ENCODE measurements around the gene NOS2. TPM values are rescaled to one million over a fixed set of nuclear protein-coding genes. Genes with fewer than 3 reads are reported as not detected.
A peak's percentile ranks its signal among the peaks of the same experiment; 100 is the strongest.

The NOS2 gene
- total RNA-seq, 5 donors from 2014 or later (not counting 1 experiment from before 2014, with no cell fraction given): 0.07 to 0.10 (median 0.09) TPM

DNA sequence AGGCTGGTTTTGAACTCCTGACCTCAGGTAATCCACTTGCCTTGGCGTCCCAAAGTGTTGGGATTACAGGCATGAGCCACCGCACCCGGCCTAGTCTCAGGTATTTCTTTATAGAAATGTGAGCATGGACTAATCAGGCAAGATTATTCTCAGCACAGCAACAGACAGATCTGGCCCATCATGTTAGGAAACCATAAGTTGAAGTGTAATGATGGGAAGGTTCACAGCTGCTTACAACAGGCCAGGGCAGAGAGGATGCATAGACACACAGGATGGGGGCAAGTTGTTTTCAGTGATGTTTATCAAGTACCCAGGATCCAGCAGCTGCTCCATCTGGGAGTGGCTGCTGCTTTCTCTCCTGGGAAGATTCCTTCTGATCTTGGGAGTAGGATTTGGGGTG lies 16.6 kb upstream of the NOS2 start:
- Mint-ChIP-seq H3K9me3 (peaks cover 5 to 13% (median 11%) of the 10 kb centered on the region in 3 donors), H3K4me3 (no peak overlapping the region), H3K4me1 (no peaks in the 10 kb centered on the region), H3K27ac (no peak overlapping the region), H3K27me3 (peaks cover 0 to 3% of the 10 kb centered on the region in 2 donors), H3K36me3 (peaks cover 7% of the 10 kb centered on the region)
- ChIA-PET POLR2A (no interaction called here), CTCF (no interaction called here)
- no peak for ATAC-seq (replicated peaks in 1 of 4)
- Histone ChIP-seq H3K4me3 (ENCODE audit: control insufficient read depth in 1 of 2, extremely low read depth in 1 of 2, low read length in 1 of 2) (no peak overlapping the region), H3K4me1 (ENCODE audit: control insufficient read depth in 1 of 2, extremely low read depth in 1 of 2, insufficient read depth in 2 of 2, low read length in 2 of 2) (no peaks in the 10 kb centered on the region), H3K27me3 (replicated peaks in 1 of 2; ENCODE audit: control insufficient read depth in 2 of 2, extremely low read depth in 1 of 2, insufficient read depth in 2 of 2, low read length in 1 of 2) (no peaks in the 10 kb centered on the region), H3K27ac (ENCODE audit: low read length) (no peak overlapping the region), H3K9me3 (no peaks in the 10 kb centered on the region), H3K36me3 (ENCODE audit: control insufficient read depth in 2 of 2, extremely low read depth in 1 of 2, insufficient read depth in 1 of 2, low read length in 1 of 2) (no peaks in the 10 kb centered on the region)
- no peak for DNase-seq
- WGBS (ENCODE audit: insufficient coverage): 85% methylated on average over 3 of the region's 3 CpGs

DNA sequence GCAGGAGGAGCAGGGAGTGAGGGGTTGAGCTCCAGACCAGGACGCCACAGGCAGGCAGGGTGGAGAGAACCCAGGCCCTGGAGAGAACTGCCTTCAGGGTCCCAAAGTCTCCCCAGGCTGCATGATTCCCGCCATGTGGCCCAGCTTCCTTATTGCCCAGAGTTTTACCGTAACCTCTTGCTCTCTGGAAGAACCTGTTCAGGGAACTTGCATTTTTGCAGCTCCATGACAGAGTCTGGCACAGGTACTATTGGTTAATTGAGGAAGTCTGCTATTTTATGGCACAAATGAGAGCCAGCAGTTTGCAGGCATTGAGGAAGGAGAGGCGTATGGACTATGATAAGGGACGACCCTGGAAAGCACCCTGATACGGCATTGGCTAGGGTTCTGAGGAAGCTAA lies 11.6 kb upstream of the NOS2 start:
- WGBS (ENCODE audit: insufficient coverage): 96% methylated on average over 4 of the region's 6 CpGs
- H3K27me3 ChIP-seq (replicated peaks in 1 of 2; ENCODE audit: control insufficient read depth in 2 of 2, extremely low read depth in 1 of 2, insufficient read depth in 2 of 2, low read length in 1 of 2): no peaks in the 10 kb centered on the region
- H3K4me1 ChIP-seq (ENCODE audit: control insufficient read depth in 1 of 2, extremely low read depth in 1 of 2, insufficient read depth in 2 of 2, low read length in 2 of 2): peaks cover 0 to 27% of the 10 kb centered on the region in 2 experiments
- H3K4me3 ChIP-seq (ENCODE audit: control insufficient read depth in 1 of 2, extremely low read depth in 1 of 2, low read length in 1 of 2): no peak overlapping the region
- no peak overlapping the region for H3K27ac ChIP-seq (ENCODE audit: low read length)
- ATAC-seq (replicated peaks in 1 of 4) (no peak), DNase-seq (no peak)
- CTCF ChIA-PET: interaction anchor here in 1 of 2 donors (0.7 kb wide), 1 partner anchor 589 kb away, joined by 3 read pairs; no protein-coding TSS in a partner anchor
- no peaks in the 10 kb centered on the region for H3K36me3 ChIP-seq (ENCODE audit: control insufficient read depth in 2 of 2, extremely low read depth in 1 of 2, insufficient read depth in 1 of 2, low read length in 1 of 2)
- H3K9me3 Mint-ChIP-seq: no peaks in the 10 kb centered on the region
- H3K27ac Mint-ChIP-seq: no peak overlapping the region
- POLR2A ChIA-PET: interaction anchor here in 1 of 2 donors (0.6 kb wide), 1 partner anchor 508 kb away, joined by 5 read pairs; no protein-coding TSS in a partner anchor
- peaks cover 20 to 31% (median 31%) of the 10 kb centered on the region in 3 donors for H3K4me1 Mint-ChIP-seq
- H3K36me3 Mint-ChIP-seq: no peaks in the 10 kb centered on the region
- H3K27me3 Mint-ChIP-seq: peaks cover 0 to 3% of the 10 kb centered on the region in 2 donors
- H3K4me3 Mint-ChIP-seq: no peak overlapping the region
- no peaks in the 10 kb centered on the region for H3K9me3 ChIP-seq

DNA sequence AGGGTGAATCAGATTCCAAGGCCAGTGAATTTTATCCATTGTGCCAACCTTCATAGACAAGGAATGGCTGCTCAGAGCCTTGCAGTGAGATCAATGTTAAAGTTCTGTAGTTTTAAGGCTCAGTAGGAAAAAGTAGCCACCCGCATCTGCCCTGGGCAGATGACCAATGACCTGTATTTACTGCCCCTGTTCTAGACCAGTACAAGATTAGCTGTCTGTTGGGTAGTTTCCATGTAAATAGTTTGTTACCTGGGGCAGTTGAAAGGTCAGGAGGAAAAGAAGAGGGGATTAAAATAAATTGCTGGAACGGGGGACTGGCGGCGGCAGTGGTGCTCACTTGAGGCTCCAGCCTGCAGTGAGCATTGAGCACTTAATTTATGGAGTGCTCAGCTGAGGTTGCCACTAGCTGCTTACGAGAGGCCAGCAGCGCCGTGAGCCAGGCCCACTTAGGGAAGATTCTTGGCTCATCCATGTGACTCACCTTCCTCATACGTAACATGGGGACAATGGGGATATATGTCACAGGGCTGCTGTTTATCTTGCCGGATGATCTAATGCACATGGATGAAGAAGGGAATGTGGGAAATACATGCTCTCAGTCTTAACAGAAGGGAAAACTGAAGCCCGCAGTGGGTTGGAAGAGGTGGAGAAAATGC lies 10.7 kb upstream of the NOS2 start:
- no peak overlapping the region for H3K27ac ChIP-seq (ENCODE audit: low read length)
- 85% methylated on average over 8 of the region's 10 CpGs for WGBS (ENCODE audit: insufficient coverage)
- H3K36me3 ChIP-seq (ENCODE audit: control insufficient read depth in 2 of 2, extremely low read depth in 1 of 2, insufficient read depth in 1 of 2, low read length in 1 of 2): no peaks in the 10 kb centered on the region
- no peak overlapping the region for H3K4me3 Mint-ChIP-seq
- H3K27ac Mint-ChIP-seq: peak overlapping the region in 1 of 2 donors; percentile 27
- H3K36me3 Mint-ChIP-seq: no peaks in the 10 kb centered on the region
- no peak overlapping the region for H3K4me3 ChIP-seq (ENCODE audit: control insufficient read depth in 1 of 2, extremely low read depth in 1 of 2, low read length in 1 of 2)
- peaks cover 0 to 3% of the 10 kb centered on the region in 2 donors for H3K27me3 Mint-ChIP-seq
- peaks cover 22 to 36% (median 34%) of the 10 kb centered on the region in 3 donors for H3K4me1 Mint-ChIP-seq
- H3K4me1 ChIP-seq (ENCODE audit: control insufficient read depth in 1 of 2, extremely low read depth in 1 of 2, insufficient read depth in 2 of 2, low read length in 2 of 2): peaks cover 0 to 29% of the 10 kb centered on the region in 2 experiments
- ATAC-seq (replicated peaks in 1 of 4) (no peak), DNase-seq (no peak)
- ChIA-PET CTCF (interaction anchor here in 1 of 2 donors (1.2 kb wide), 1 partner anchor 36 kb away, joined by 3 read pairs; no protein-coding TSS in a partner anchor), POLR2A (no interaction called here)
- no peaks in the 10 kb centered on the region for H3K9me3 Mint-ChIP-seq
- H3K9me3 ChIP-seq: no peaks in the 10 kb centered on the region
- no peaks in the 10 kb centered on the region for H3K27me3 ChIP-seq (replicated peaks in 1 of 2; ENCODE audit: control insufficient read depth in 2 of 2, extremely low read depth in 1 of 2, insufficient read depth in 2 of 2, low read length in 1 of 2)

DNA sequence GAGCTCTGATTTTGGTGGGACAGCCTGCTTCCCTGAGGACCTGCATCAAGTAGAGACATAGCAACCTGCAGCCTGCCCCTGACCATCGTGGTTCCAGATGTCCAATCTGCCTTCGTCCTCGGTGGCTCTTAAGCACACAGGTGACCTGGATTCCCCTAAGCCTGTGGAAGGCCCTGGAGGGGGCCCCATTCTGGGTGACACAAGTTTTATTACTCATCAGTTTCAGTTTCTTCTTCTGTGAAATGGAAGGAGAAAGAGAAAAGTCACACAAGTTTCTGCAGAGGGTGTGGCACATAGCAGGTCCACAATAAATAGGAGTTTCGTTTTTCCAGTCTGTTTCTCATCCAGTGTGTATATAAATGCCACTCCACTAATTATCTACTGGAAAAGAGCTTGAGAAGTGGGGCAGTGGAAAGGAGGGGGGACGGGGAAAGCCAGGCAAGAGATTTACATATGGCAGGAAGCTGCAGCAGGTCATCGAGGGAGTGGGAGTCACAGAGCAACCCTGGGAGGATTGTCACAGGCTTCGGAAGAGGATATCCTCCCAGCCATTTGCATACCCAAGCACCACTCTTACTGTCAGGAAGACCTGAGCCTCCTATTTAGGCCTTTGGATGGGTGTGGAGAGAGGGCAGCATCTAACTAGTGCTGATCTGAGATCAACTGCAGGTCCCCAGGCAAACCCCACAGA lies 10.0 kb upstream of the NOS2 start:
- H3K36me3 ChIP-seq (ENCODE audit: control insufficient read depth in 2 of 2, extremely low read depth in 1 of 2, insufficient read depth in 1 of 2, low read length in 1 of 2): no peaks in the 10 kb centered on the region
- ATAC-seq (replicated peaks in 1 of 4) (no peak), DNase-seq (no peak)
- Mint-ChIP-seq H3K27me3 (no peaks in the 10 kb centered on the region), H3K9me3 (no peaks in the 10 kb centered on the region), H3K27ac (peak overlapping the region in 1 of 2 donors; percentile 64), H3K4me3 (no peak overlapping the region), H3K4me1 (peaks cover 28 to 42% (median 41%) of the 10 kb centered on the region in 3 donors), H3K36me3 (no peaks in the 10 kb centered on the region)
- H3K27ac ChIP-seq (ENCODE audit: low read length): no peak overlapping the region
- POLR2A ChIA-PET: interaction anchor here in 1 of 2 donors (0.6 kb wide), 1 partner anchor 35 kb away, joined by 3 read pairs; no protein-coding TSS in a partner anchor
- peaks cover 0 to 36% of the 10 kb centered on the region in 2 experiments for H3K4me1 ChIP-seq (ENCODE audit: control insufficient read depth in 1 of 2, extremely low read depth in 1 of 2, insufficient read depth in 2 of 2, low read length in 2 of 2)
- no peak overlapping the region for H3K4me3 ChIP-seq (ENCODE audit: control insufficient read depth in 1 of 2, extremely low read depth in 1 of 2, low read length in 1 of 2)
- CTCF ChIA-PET: interaction anchor here in 1 of 2 donors (1.2 kb wide), 1 partner anchor 37 kb away, joined by 3 read pairs; no protein-coding TSS in a partner anchor
- 50% methylated on average over 1 of the region's 7 CpGs for WGBS (ENCODE audit: insufficient coverage)
- H3K27me3 ChIP-seq (replicated peaks in 1 of 2; ENCODE audit: control insufficient read depth in 2 of 2, extremely low read depth in 1 of 2, insufficient read depth in 2 of 2, low read length in 1 of 2): no peaks in the 10 kb centered on the region
- no peaks in the 10 kb centered on the region for H3K9me3 ChIP-seq

DNA sequence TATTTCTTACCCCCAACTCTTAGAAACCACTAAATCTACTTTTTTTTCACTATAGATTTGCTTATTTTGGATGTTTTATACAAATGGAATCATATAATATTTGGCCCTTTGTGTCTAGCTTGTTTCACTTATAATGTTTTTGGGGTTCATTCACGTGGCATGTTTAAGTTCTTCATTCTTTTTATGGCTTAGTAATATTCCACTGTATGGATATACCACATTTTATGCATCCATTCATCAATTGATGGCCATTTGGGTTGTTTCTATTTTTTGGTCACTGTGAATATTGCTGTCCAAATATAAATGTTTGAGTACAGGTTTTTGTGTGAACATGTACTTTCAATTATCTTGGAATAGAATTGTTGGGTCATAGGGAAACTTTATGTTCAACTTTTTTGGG lies 9.2 kb upstream of the NOS2 start:
- H3K4me3 ChIP-seq (ENCODE audit: control insufficient read depth in 1 of 2, extremely low read depth in 1 of 2, low read length in 1 of 2): no peak overlapping the region
- POLR2A ChIA-PET: no interaction called here
- peaks cover 32 to 46% (median 43%) of the 10 kb centered on the region in 3 donors for H3K4me1 Mint-ChIP-seq
- CTCF ChIA-PET: interaction anchor here (1.2 to 3.6 kb wide), 2 partner anchors 70 kb away, joined by 3 to 36 read pairs; no protein-coding TSS in a partner anchor
- H3K27ac Mint-ChIP-seq: peak overlapping the region; percentile 28 to 75
- H3K27ac ChIP-seq (ENCODE audit: low read length): no peak overlapping the region
- no peak for ATAC-seq (replicated peaks in 1 of 4)
- H3K4me1 ChIP-seq (ENCODE audit: control insufficient read depth in 1 of 2, extremely low read depth in 1 of 2, insufficient read depth in 2 of 2, low read length in 2 of 2): peaks cover 0 to 38% of the 10 kb centered on the region in 2 experiments
- no peaks in the 10 kb centered on the region for H3K36me3 Mint-ChIP-seq
- WGBS (ENCODE audit: insufficient coverage): no CpG with 5 or more reads among the region's 1 CpG
- H3K9me3 ChIP-seq: no peaks in the 10 kb centered on the region
- H3K36me3 ChIP-seq (ENCODE audit: control insufficient read depth in 2 of 2, extremely low read depth in 1 of 2, insufficient read depth in 1 of 2, low read length in 1 of 2): no peaks in the 10 kb centered on the region
- H3K4me3 Mint-ChIP-seq: no peak overlapping the region
- no peaks in the 10 kb centered on the region for H3K9me3 Mint-ChIP-seq
- H3K27me3 ChIP-seq (replicated peaks in 1 of 2; ENCODE audit: control insufficient read depth in 2 of 2, extremely low read depth in 1 of 2, insufficient read depth in 2 of 2, low read length in 1 of 2): no peaks in the 10 kb centered on the region
- H3K27me3 Mint-ChIP-seq: no peaks in the 10 kb centered on the region
- no peak for DNase-seq

DNA sequence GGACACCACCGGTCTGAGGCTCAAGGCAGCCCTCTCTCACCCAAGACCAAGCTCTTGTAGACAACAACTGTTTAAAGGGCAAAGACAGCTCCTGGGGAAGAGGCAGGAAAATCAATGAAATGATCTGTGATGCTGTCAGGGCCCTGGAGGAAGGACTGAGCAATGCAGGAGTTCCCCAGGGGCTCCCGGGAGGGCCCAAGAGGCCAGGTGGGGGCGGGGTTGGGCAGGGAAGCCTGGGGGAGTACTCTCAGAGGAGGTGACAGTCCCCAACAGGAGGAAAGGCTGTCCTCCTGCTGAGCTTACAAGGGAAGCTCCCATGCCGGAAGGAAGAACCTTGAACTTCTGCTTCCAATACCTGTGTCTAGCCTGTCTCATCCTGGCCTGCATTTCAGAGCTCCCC lies 8.3 kb upstream of the NOS2 start:
- DNase-seq: no peak
- WGBS (ENCODE audit: insufficient coverage): 100% methylated on average over 1 of the region's 4 CpGs

More for the DNA sequence above, 8.3 kb upstream of the NOS2 start:
- CTCF ChIA-PET: interaction anchor here (0.9 to 5.3 kb wide), 8 partner anchors 36 to 85 kb away, joined by 3 to 94 read pairs (median 6); partner anchors contain the start of gene LYRM9 (in 2 of the 2)
- H3K27ac Mint-ChIP-seq: peak overlapping the region; percentile 98 to 99
- POLR2A ChIA-PET: no interaction called here
- Histone ChIP-seq H3K4me1 (ENCODE audit: control insufficient read depth in 1 of 2, extremely low read depth in 1 of 2, insufficient read depth in 2 of 2, low read length in 2 of 2) (peaks cover 0 to 38% of the 10 kb centered on the region in 2 experiments), H3K27me3 (replicated peaks in 1 of 2; ENCODE audit: control insufficient read depth in 2 of 2, extremely low read depth in 1 of 2, insufficient read depth in 2 of 2, low read length in 1 of 2) (no peaks in the 10 kb centered on the region), H3K9me3 (no peaks in the 10 kb centered on the region), H3K36me3 (ENCODE audit: control insufficient read depth in 2 of 2, extremely low read depth in 1 of 2, insufficient read depth in 1 of 2, low read length in 1 of 2) (no peaks in the 10 kb centered on the region), H3K27ac (ENCODE audit: low read length) (peak overlapping the region; percentile 81), H3K4me3 (ENCODE audit: control insufficient read depth in 1 of 2, extremely low read depth in 1 of 2, low read length in 1 of 2) (no peak overlapping the region)
- no peaks in the 10 kb centered on the region for H3K27me3 Mint-ChIP-seq
- ATAC-seq (replicated peaks in 1 of 4): no peak
- H3K36me3 Mint-ChIP-seq: no peaks in the 10 kb centered on the region
- H3K4me1 Mint-ChIP-seq: peaks cover 32 to 46% (median 43%) of the 10 kb centered on the region in 3 donors
- H3K9me3 Mint-ChIP-seq: no peaks in the 10 kb centered on the region
- H3K4me3 Mint-ChIP-seq: peak overlapping the region in 1 of 3 donors; percentile 71
